ENCODE results near the gene CISD1.

DNA sequence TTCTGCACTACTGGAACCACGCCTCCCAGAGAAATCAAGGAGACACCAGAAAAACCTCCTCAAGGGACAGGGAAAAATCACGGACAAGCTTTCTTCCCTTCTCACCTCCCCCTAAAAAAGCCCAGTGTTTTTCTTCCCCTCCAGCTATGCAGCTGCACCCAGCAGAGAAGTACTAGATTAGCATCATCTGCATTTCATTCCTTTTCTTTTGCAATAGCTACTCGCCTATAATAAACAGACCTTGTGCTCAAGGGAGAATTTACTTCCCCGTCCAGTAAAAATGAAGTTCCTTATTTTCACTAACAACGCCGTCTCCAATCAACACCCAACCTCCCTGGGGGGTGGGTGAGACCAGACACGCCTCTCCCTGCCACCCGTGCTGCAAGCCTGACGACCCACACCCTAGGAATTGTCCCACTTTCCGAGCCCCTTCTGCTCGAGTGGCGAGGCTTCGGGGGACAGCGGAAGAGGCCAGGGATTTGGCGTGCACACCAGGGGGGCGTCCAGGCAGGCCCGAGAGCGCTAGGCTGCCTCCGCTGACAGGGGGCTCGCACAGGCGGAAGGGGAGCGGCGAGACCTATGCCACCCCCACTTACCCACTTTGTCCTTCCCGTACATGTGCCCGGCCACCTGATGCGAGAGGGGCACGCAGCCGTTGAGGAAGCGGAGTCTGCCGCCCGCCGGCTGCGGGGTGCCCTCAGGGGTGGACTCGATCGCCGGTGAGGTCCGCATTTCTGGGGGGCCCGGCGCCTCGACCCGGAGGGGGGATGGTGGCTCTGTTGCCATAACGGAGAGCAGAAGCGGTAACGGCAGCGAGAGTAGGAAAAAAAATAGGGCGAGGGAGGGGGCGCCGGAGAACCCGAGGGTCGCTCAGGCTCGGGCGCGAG, 1.9 kb upstream of the CISD1 start:
- TF ChIP-seq, protein P1, sequence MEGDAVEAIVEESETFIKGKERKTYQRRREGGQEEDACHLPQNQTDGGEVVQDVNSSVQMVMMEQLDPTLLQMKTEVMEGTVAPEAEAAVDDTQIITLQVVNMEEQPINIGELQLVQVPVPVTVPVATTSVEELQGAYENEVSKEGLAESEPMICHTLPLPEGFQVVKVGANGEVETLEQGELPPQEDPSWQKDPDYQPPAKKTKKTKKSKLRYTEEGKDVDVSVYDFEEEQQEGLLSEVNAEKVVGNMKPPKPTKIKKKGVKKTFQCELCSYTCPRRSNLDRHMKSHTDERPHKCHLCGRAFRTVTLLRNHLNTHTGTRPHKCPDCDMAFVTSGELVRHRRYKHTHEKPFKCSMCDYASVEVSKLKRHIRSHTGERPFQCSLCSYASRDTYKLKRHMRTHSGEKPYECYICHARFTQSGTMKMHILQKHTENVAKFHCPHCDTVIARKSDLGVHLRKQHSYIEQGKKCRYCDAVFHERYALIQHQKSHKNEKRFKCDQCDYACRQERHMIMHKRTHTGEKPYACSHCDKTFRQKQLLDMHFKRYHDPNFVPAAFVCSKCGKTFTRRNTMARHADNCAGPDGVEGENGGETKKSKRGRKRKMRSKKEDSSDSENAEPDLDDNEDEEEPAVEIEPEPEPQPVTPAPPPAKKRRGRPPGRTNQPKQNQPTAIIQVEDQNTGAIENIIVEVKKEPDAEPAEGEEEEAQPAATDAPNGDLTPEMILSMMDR (IDR thresholded peaks at IDR 0.05), result no peak
- peak; percentile 13 for TF ChIP-seq POLR2A (IDR thresholded peaks at IDR 0.05; ENCODE audit: low read depth)
